Astrocyte of the cerebellum (primary cell): ENCODE measurements around the gene ZNF296.

ENCODE experiments used
- DNase-seq: peaks from one replicate; pipeline ENCODE4 v3.0.0-alpha.2; 2011; ENCODE audit warnings: low read depth
- H3K4me3 ChIP-seq: 2 replicates; pipeline ENCODE4 v1.5.1; 2011; ENCODE audit warnings: mild to moderate bottlenecking, low read depth, low read length, moderate library complexity
- in situ Hi-C: cut with HindIII; loops from 2 replicates; pipeline ENCODE4 v1.10.0; 2017; ENCODE audit warnings: low sequenced_read_pairs
- TF ChIP-seq, protein P1 (sequence below): IDR thresholded peaks from 2 replicates; pipeline ENCODE4 v1.5.1; 2012; ENCODE audit warnings: low read length, low read depth, moderate library complexity, mild to moderate bottlenecking; ENCODE audit errors: missing control alignments

The ZNF296 gene

DNA sequence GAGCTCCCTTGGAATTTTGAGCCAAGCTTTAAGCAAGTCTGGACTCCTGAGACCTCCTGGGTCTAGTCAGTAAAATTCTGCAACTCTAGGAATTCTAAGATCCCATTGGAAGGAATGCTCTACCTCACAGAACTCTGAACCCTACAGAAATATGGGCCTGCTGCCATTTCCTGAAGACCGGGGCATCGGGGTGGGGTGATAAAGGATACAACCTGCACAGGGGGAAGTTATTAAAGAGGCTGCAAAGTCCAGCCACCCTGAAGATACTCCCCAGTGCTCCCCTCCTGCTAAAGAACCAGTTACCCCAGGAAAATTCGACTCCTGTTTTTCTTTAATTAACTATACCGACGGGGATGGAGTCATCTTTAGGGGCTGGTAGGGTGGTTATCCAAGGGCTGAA lies 14.3 kb upstream of the ZNF296 start:
- in situ Hi-C loops = no loop called here
- peak overlapping the region; percentile 99 for H3K4me3 ChIP-seq
- TF ChIP-seq, protein P1, sequence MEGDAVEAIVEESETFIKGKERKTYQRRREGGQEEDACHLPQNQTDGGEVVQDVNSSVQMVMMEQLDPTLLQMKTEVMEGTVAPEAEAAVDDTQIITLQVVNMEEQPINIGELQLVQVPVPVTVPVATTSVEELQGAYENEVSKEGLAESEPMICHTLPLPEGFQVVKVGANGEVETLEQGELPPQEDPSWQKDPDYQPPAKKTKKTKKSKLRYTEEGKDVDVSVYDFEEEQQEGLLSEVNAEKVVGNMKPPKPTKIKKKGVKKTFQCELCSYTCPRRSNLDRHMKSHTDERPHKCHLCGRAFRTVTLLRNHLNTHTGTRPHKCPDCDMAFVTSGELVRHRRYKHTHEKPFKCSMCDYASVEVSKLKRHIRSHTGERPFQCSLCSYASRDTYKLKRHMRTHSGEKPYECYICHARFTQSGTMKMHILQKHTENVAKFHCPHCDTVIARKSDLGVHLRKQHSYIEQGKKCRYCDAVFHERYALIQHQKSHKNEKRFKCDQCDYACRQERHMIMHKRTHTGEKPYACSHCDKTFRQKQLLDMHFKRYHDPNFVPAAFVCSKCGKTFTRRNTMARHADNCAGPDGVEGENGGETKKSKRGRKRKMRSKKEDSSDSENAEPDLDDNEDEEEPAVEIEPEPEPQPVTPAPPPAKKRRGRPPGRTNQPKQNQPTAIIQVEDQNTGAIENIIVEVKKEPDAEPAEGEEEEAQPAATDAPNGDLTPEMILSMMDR = no peak
- no peak for DNase-seq

DNA sequence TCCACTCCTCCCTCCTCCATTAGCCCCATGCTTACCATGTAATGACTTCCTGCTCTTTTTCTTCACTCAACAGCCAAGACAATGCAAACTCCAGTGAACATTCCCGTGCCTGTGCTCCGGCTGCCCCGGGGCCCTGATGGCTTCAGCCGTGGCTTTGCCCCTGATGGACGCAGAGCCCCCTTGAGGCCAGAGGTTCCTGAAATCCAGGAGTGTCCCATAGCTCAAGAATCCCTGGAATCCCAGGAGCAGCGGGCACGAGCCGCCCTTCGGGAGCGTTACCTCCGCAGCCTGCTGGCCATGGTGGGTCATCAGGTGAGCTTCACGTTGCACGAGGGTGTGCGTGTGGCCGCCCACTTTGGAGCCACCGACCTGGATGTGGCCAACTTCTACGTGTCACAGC lies 13.8 kb upstream of the ZNF296 start:
- TF ChIP-seq, protein P1 = no peak
- H3K4me3 ChIP-seq = no peak overlapping the region
- in situ Hi-C loops = no loop called here
- DNase-seq = no peak

DNA sequence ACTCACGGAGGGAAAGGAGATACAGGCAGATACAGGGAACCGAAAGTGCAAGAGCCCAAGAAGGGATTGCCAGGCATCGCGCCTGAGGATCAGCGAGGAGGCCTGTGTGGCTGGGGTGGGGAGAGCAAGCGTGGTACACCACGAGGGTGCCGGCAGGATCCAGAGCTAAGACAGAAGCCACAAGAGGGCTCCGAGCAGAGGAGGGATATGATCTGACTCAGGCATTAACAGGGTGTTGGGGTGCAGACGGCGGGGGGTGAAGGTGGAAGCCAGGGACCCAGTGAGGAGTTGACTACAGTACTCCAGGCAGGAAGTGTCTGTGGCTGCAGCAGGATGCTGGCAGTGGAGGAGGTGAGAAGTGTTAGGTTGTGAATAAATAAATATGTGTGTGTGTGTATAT lies 11.3 kb upstream of the ZNF296 start:
- in situ Hi-C loops = no loop called here
- H3K4me3 ChIP-seq = no peak overlapping the region
- no peak for DNase-seq
- TF ChIP-seq, protein P1 = no peak

DNA sequence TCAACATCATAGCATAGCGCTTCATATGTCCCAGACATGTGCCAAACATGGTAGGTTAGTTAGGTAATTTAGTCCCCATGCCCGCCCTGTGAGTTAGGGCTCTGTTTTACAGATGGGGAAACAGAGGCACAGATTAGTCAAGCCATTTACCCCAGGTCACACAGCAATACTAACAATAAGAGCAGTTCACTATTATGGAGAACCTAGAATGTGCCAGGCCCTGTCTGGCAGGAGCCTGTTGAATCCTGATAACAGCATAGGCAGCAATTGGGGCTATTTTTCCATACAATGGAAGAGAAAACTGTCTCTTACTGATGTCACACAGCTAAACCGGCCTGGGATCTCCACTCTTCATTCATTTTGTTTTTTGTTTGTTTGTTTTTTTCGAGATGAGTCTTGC lies 10.2 kb upstream of the ZNF296 start:
- TF ChIP-seq, protein P1 = no peak
- DNase-seq = no peak
- no peak overlapping the region for H3K4me3 ChIP-seq
- in situ Hi-C loops = no loop called here

DNA sequence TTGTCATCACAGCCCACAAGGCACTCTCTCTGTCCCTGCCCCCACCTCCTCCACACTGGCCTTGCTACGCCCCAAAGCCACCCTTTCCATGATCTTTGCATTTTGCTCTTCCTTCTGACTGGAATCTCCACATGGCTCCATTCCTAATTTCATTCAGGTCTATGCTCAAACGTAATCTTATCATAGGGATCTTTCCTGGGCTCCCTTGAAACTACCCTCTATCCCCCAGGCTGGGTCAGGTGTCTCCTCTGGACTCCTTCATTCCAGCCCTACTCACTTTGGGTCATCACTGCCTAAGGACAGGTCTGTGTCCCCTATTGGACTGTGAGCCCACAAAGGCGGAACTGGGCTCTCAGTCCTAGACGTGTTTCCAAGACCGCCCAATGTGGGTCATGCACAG lies 5.9 kb upstream of the ZNF296 start:
- TF ChIP-seq, protein P1 = no peak
- H3K4me3 ChIP-seq = no peak overlapping the region
- in situ Hi-C loops = no loop called here
- DNase-seq = no peak

DNA sequence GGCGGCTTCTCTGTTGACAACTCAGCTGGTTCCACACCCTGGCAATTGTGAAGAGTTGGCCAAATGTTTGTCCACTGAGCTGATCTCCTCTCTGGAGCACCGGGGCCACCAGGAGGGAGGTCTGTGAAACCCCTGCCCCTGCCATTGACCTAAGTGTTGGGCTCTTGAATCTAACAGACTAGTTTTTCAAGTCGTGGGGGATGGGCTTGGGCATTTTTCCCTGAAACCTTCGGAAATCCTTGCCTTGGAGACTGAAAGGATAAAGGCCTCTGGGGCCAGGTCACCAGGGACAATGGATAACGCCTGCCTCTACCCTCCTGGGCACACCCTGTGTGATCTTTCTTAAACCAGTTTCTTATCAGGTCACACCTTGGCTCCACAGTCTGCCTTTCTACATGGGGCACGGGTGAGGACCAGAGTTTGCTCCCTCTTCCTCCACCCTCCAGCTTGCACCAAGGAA lies 3.7 kb upstream of the ZNF296 start:
- TF ChIP-seq, protein P1 = no peak
- DNase-seq = no peak
- peak overlapping the region; percentile 99 for H3K4me3 ChIP-seq
- in situ Hi-C loops = no loop called here
